HT-29 (cell line): ENCODE results near the gene ABI3BP. TPM values are rescaled to one million over a fixed set of nuclear protein-coding genes. Genes with fewer than 3 reads are reported as not detected.

Source experiments
- small RNA-seq: library from RNA; depleted of rRNA; stranded (forward); fragments of <200 nt; gene quantifications from one replicate; pipeline ENCODE3, GENCODE V24; 2014
- total RNA-seq: library from RNA; depleted of rRNA; stranded (reverse); fragments of >200 nt; shearing (Covaris generic); gene quantifications from 2 replicates; pipeline ENCODE4 v1.2.3, GENCODE V29; 2014

The ABI3BP gene
- total RNA-seq, 1 experiment from 2014 or later, result not detected

Small RNAs within 50 kb of the gene (small RNA-seq; reads per million reads assigned to genes)
- not detected for gene RNU6-865P
